Medulla oblongata (tissue), 1 donor: ENCODE data around the gene GDPD5.

Experiments used
- DNase-seq: peaks from one replicate; pipeline ENCODE4 v3.0.0-alpha.2; 2015; ENCODE audit errors: extremely low spot score

GDPD5 gene

DNA sequence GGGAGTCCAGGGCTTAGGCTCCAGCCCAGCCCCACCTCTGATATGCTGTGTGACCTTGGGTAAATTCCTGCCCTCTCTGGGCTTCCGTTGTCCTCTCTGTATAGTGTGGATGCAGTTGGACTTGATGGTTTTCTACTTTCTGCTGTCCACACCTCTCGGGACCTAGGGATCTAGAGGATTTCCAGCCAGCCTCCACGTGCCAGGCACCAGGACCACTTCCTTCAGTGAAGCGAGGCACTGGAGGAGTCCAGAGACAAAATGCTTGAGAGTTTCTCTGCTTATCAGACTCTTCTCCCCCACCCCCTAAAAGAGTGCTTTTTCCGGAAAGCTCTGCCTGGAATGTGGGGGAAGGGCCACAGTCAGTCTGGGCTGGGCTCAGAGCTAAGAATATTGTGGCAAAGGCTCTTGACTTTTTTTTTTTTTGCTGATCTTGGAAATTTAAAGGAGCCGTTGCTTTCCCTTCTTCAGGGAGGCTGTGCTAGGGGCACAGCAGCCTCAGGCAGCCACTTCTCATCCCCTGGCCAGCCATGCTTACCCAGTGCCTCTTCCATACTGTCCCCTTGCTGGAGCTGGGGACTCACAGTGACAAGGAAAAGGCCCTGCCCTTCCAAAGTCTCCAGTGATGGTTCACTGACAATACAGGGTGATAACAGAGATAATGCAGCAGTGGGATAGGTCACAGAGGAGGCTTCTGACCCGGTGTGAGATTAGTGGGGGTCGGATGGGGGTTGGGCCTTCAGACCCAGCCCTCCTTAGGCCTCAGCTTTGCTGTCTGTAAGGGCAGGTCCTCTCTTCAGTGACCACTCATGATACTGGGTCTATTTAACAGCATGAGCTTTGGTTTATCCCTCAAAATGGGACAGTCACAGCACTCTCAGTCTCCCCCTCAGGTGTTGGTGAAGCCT lies 33.5 kb upstream of the GDPD5 start:
- peak; percentile 45 for DNase-seq

GRCh38 chr11:75557666-75558494 lies 32.1 kb upstream of the GDPD5 start:
- DNase-seq = no peak

DNA sequence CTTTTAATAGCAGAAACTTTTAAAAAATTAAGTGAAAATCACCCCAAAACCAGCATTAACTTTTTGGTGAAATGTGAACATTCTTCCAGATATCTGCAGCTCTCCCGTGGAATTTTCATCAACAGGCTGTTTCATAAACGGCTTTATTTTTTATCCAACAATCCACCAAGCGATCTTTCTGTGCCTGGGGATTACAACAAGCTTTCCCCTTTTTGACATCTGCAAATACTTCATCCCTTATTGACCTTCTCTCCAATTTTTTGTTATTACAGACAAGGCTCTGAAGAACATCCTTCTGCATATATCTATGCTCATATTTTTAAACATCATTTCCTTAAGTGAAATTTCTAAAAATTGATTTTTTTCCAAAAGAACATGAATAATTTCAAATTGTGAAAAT lies 30.5 kb upstream of the GDPD5 start:
- no peak for DNase-seq

DNA sequence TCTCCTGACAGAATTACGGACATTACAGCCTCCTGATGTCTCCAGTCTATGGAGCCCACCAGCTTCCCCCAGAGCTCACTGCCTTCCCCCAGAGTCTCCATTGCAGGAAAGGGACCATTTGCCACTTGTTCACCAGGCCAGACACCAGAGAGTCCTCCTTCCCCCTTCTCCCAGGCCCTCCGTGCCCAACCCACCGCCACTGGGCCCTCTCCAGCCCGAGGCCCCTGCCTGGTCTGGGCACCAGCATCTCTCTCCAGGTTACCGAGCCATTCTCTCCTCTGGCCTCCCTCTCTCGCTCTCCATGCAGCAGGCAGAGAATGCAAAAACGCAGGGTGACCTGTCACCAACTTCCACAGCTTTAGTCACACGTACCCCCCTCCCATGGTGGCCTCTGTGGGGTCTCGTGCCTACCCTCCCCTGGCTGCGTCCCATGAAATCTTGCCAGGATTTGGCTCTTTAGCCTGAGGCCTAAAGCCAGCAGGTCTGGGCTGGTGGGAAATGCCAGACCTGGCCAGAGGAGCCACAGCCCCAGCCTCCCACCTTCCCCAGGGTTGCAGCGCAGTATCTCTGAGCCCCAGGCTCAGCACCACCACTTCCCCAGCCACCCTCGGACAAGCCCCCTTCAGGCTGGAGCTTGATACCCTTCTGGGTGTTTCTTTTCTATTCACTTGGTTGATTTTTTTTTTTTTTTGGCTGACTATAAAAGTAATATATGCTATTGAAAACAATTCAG lies 29.5 kb upstream of the GDPD5 start:
- no peak for DNase-seq

DNA sequence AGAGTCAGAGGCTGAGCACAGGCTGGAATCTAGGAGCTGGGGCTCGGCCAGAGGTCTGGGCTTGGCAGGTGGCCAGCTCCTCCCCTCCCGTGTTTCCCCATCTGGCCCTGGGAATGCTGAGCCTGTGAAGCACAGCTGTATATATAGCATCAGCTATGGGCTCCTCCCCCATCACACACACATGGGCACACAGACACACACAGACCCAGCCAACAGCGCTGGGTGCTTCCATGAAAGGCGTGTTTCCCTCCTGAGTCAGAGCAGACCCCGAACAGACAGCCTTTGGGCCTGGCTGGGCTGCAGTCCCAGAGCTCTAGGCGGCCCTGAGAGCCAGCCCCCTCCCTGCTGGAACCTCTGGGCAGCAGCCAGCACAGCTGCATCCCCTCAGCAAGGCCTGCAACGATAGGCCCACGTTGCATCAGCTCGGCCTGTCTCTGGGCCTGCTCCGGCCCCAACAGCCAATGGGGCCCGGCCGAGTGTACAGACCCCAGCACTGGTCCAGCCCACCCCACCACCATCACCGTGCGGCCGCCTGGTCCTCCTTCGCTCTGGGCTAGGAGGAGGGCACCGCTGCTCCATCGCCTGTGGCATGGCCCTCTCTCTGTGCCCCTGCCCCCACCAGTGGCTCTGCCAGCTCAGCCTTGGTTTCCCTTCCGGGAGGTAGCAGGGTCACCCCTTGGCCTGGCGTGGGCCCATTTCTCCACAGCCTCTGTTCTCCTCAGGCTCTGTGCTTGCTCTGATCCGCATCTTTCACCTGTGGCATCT lies 28.7 kb upstream of the GDPD5 start:
- DNase-seq = peak; percentile 94

DNA sequence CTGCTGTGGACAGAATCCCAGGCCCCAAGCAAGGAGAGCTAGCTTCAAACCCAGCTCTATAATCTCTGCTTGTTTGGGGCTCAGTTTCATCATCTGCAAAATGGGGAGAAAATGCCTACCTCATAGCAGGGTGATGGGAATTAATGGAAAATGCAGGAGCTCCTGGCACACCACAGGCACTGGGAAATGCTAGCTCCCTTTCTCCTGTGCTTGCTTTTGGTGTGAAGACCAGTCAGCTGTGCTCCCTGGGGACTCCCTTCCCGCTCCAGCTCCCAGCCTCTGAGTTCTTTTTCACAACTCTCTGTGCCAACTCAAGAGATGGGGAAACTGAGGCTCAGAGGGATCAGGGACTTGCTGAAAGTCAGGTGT lies 28.1 kb upstream of the GDPD5 start:
- DNase-seq = no peak

GRCh38 chr11:75553182-75553581 lies 27.4 kb upstream of the GDPD5 start:
- no peak for DNase-seq

- no peak for DNase-seq
Measured at GRCh38 chr11:75549370-75549958, 23.7 kb upstream of the GDPD5 start.

- DNase-seq = no peak
Measured at GRCh38 chr11:75548595-75549272, 23.0 kb upstream of the GDPD5 start.

DNA sequence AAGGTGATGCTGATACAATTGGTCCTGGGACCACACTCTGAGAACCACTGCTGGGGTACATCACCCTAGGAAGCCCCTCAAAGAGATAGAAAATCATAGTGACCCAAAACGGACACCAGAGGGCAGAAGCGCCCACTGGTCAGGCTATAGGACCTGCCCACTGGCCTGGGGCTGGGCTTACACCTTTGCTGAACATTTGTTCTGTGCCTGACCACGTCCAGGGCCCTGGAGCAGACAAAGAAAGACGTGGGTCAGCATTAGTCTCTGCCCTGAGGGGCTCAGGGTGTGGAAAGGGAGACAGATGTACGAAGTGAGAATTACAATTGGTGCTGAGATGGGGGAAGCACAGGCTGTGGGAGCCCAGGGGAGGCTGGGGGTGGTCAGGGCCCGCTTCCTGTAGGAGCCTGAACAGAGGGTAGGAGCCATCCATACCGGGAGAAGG lies 21.9 kb upstream of the GDPD5 start:
- peak; percentile 82 for DNase-seq

GRCh38 chr11:75547177-75547576 lies 21.4 kb upstream of the GDPD5 start:
- DNase-seq = no peak

- no peak for DNase-seq
Measured at GRCh38 chr11:75543806-75544205, 18.1 kb upstream of the GDPD5 start.

DNA sequence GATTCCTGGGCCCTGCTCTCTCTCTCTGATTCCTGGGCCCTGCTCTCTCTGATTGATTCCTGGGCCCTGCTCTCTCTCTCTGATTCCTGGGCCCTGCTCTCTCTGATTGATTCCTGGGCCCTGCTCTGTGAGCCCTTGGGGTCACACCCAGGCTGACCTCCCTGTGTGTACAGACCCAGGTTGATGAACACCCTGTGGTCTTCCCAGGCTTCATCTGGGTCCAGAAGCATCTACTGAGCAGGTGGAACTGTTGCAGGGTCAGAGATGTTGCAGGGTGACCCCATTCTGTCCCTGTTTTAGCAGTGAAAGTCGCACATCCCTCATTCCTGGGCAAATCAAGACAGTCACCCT lies 16.3 kb upstream of the GDPD5 start:
- no peak for DNase-seq

GRCh38 chr11:75541193-75542087 lies 15.7 kb upstream of the GDPD5 start:
- no peak for DNase-seq

- DNase-seq = no peak
Measured at GRCh38 chr11:75539459-75540334, 14.0 kb upstream of the GDPD5 start.

- no peak for DNase-seq
Measured at GRCh38 chr11:75538150-75538942, 12.6 kb upstream of the GDPD5 start.

DNA sequence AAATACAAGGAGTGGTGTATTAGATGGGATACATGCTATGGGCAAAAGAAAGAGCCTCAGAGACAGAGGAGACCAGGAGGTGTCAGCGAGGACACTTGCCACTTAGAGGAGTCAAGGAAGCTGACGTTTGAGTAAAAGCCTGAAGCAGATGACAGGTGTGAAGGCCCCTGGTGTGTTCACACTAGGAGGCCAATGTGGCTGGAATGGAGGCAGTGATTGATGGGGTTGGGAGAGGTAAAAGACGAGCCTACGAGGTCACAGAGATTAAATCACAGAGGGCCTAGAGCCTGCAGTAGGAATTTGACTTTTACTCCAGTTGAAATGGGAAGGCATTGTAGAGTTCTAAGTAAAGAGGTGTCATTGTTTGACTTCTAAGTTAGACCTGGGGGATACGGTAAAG lies 12.0 kb upstream of the GDPD5 start:
- DNase-seq = no peak
